Type B pancreatic cell (in vitro differentiated cells): ENCODE results near the gene CSF1R. TPM values are rescaled to one million over a fixed set of nuclear protein-coding genes. Genes with fewer than 3 reads are reported as not detected.

Source experiments
- DNase-seq: peaks from one replicate; pipeline ENCODE4 v3.0.0; 2021; ENCODE audit warnings: mixed read lengths; ENCODE audit not compliant: unreplicated experiment; ENCODE audit errors: extremely low spot score
- H3K27ac Mint-ChIP-seq: 2 replicates; pipeline ENCODE4 v1.8.0; 2021; ENCODE audit warnings: mild to moderate bottlenecking, mixed read lengths
- H3K27me3 Mint-ChIP-seq: 2 replicates; pipeline ENCODE4 v1.8.0; 2021; ENCODE audit warnings: mixed read lengths
- H3K36me3 Mint-ChIP-seq: 2 replicates; pipeline ENCODE4 v1.8.0; 2021; ENCODE audit warnings: mixed read lengths
- H3K4me1 Mint-ChIP-seq: one replicate; pipeline ENCODE4 v1.8.0; 2021; ENCODE audit warnings: mixed read lengths; ENCODE audit not compliant: unreplicated experiment
- H3K4me3 Mint-ChIP-seq: 2 replicates; pipeline ENCODE4 v1.8.0; 2021; ENCODE audit warnings: mild to moderate bottlenecking, mixed read lengths
- H3K9me3 Mint-ChIP-seq: 2 replicates; pipeline ENCODE4 v1.8.0; 2021; ENCODE audit warnings: mixed read lengths
- CTCF ChIP-seq: fragments of 200-600 bp; sonication (generic); conservative IDR thresholded peaks from 2 replicates; pipeline ENCODE4 v1.5.0; 2021; ENCODE audit warnings: antibody characterized with exemption, mild to moderate bottlenecking
- total RNA-seq: library from RNA; stranded (reverse); gene quantifications from 2 replicates; pipeline ENCODE4 v1.2.1, GENCODE V29; 2021; ENCODE audit warnings: low replicate concordance

CSF1R gene
- total RNA-seq, 1 donor from 2014 or later: 4.0 TPM

DNA sequence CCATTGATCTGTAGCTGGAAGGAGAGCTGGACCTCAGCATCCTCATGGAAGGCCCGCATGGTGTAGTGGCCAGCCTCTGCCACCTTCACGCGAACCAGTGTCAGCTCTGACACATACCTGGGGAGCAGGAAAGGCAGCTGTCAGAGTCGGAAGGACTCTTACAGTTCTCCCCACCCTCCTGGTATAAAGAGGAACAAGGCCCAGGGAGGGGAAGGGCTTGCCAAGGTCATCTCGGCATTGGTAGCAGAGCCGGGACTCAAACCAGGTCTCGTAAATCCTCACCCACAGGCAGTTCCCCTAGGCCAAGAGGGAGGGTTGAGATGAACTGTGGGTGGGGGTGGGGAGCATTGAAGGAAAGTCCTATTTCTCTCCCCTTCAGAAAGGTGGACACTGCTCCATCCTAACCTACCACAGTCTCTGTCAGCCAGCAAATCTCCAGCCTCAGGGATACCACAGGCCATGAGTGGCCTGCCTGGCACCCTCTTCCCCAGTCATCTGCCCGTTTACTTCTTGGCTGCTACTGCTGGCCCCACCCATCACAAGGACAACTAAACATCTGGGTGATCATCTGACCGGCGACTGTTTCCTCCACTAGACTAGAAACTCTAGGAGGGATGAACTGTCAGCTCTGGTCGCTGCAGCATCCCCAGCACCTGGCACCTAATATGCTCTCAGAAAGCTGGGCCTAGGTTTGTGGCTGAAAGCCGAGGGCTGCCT, 45.8 kb upstream of the CSF1R start:
- Mint-ChIP-seq H3K4me3 (no peak overlapping the region), H3K27me3 (peaks cover 16% of the 10 kb centered on the region), H3K27ac (peak overlapping the region; percentile 70), H3K4me1 (peaks cover 34% of the 10 kb centered on the region), H3K9me3 (no peaks in the 10 kb centered on the region), H3K36me3 (peaks cover 3% of the 10 kb centered on the region)
- no peak for TF ChIP-seq CTCF
- no peak for DNase-seq

- H3K36me3 Mint-ChIP-seq: peaks cover 3% of the 10 kb centered on the region
- no peak overlapping the region for H3K4me3 Mint-ChIP-seq
- no peak overlapping the region for H3K27ac Mint-ChIP-seq
- H3K4me1 Mint-ChIP-seq: peaks cover 33% of the 10 kb centered on the region
- H3K9me3 Mint-ChIP-seq: no peaks in the 10 kb centered on the region
- H3K27me3 Mint-ChIP-seq: peaks cover 16% of the 10 kb centered on the region
- no peak for DNase-seq
- TF ChIP-seq CTCF: no peak
Measured at GRCh38 chr5:150131461-150131860, 45.1 kb upstream of the CSF1R start.

DNA sequence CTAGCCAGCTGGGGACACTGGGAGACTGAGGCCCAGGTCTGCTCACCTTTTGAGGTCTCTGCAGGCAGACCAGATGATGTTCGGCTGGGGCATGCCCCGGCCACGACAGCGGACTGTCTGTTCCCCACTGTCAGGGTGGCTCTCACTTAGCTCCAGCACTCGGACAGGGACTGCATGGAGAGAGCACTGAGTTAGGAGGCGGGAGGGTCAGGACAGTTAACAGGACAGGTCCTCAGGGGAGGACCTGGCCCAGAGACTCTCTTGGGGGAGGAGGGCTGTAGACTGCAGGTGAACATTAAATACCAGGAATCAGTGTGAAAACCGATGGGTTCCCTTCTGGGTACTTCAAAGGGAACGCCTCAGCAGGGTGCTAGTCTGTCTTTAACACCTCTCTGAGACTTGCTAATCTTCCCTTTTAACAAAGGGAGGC, 44.2 kb upstream of the CSF1R start:
- no peaks in the 10 kb centered on the region for H3K9me3 Mint-ChIP-seq
- H3K36me3 Mint-ChIP-seq: peaks cover 3% of the 10 kb centered on the region
- no peak for DNase-seq
- H3K27me3 Mint-ChIP-seq: peaks cover 16% of the 10 kb centered on the region
- peaks cover 28% of the 10 kb centered on the region for H3K4me1 Mint-ChIP-seq
- H3K4me3 Mint-ChIP-seq: no peak overlapping the region
- no peak for TF ChIP-seq CTCF
- H3K27ac Mint-ChIP-seq: no peak overlapping the region

- Mint-ChIP-seq H3K36me3 (peaks cover 3% of the 10 kb centered on the region), H3K4me3 (no peak overlapping the region), H3K9me3 (no peaks in the 10 kb centered on the region), H3K27me3 (peaks cover 16% of the 10 kb centered on the region), H3K4me1 (peaks cover 27% of the 10 kb centered on the region), H3K27ac (peak overlapping the region; percentile 23)
- DNase-seq: no peak
- TF ChIP-seq CTCF: peak; percentile 95
Measured at GRCh38 chr5:150129813-150130492, 43.6 kb upstream of the CSF1R start.

DNA sequence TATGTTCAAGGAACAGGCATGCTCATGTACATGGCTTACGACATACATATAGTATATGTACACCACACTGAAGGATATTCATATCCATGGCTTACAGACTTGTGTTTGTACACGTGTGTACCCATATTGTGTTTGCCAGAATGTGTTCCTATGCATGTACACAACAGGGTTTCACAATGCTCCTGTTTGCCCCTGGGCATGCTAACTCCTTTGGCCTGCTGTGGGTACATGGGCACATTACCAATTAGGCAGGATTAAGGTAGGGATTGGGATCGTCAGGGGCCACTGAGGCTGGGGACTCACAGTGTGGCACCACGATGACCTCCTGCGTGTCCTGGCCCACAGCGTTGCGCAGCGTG, 43.1 kb upstream of the CSF1R start:
- H3K27ac Mint-ChIP-seq: no peak overlapping the region

More for the DNA sequence above, 43.1 kb upstream of the CSF1R start:
- TF ChIP-seq CTCF: no peak
- DNase-seq: no peak
- Mint-ChIP-seq H3K27me3 (peaks cover 16% of the 10 kb centered on the region), H3K36me3 (peaks cover 3% of the 10 kb centered on the region), H3K4me1 (peaks cover 25% of the 10 kb centered on the region), H3K4me3 (no peak overlapping the region), H3K9me3 (no peaks in the 10 kb centered on the region)
